PC-9 (cell line): ENCODE measurements around the gene IQGAP3. TPM values are rescaled to one million over a fixed set of nuclear protein-coding genes. Genes with fewer than 3 reads are reported as not detected.
"Not testable (repeated sequence)": the region's sequence is repeated elsewhere in the genome, so short reads cannot be mapped to it uniquely, and the experiment has no call there.

Experiments used
- BruUV-seq: library from RNA; stranded (reverse); fragments of 400-500 nt; replicated peaks from 2 replicates; lab custom pipeline; 2021; lab: Mats Ljungman, UMichigan
- CTCF ChIA-PET: fragments of 300-600 bp; sonication (Branson Sonifier 250); formaldehyde crosslinking; loops from one replicate; lab custom pipeline; 2022; ENCODE audit warnings: antibody characterized with exemption; lab: Charles Lee
- POLR2A ChIA-PET: fragments of 300-600 bp; sonication (Branson Sonifier 250); formaldehyde crosslinking; loops from one replicate; lab custom pipeline; 2022; ENCODE audit warnings: antibody characterized with exemption; ENCODE audit not compliant: unreplicated experiment; lab: Charles Lee
- DNase-seq, 2 experiments: peaks; one replicate each; pipeline versions ENCODE4 v3.0.0 to v3.0.0-alpha.2; 2015 to 2022; ENCODE audit warnings: mixed read lengths in 1 of 2
- H2AFZ ChIP-seq: fragments of 200-600 bp; sonication (generic); 2 replicates; pipeline ENCODE4 v1.8.1; 2017; ENCODE audit warnings: antibody characterized with exemption
- H3F3A ChIP-seq: fragments of 200-600 bp; sonication (generic); 2 replicates; pipeline ENCODE4 v1.8.1; 2017; ENCODE audit warnings: antibody characterized with exemption, mild to moderate bottlenecking, low read depth; ENCODE audit not compliant: insufficient read depth
- H3K27ac ChIP-seq: fragments of 200-600 bp; sonication (generic); 2 replicates; pipeline ENCODE4 v1.6.1; 2016; ENCODE audit warnings: mixed run types
- H3K27me3 ChIP-seq: fragments of 200-600 bp; sonication (generic); 2 replicates; pipeline ENCODE4 v1.6.1; 2016; ENCODE audit warnings: low read depth, mixed run types; ENCODE audit not compliant: insufficient read depth
- H3K36me3 ChIP-seq: fragments of 200-600 bp; sonication (generic); 2 replicates; pipeline ENCODE4 v1.6.1; 2016; ENCODE audit warnings: low read depth, mixed run types
- H3K4me1 ChIP-seq: fragments of 200-600 bp; sonication (generic); replicated peaks from 2 replicates; pipeline ENCODE4 v1.6.1; 2016; ENCODE audit warnings: mixed run types; ENCODE audit not compliant: insufficient read depth
- H3K4me2 ChIP-seq: fragments of 200-600 bp; sonication (generic); 2 replicates; pipeline ENCODE4 v1.6.1; 2017; ENCODE audit warnings: mixed run types
- H3K4me3 ChIP-seq: fragments of 200-600 bp; sonication (generic); 2 replicates; pipeline ENCODE4 v1.6.1; 2016; ENCODE audit warnings: mixed run types
- H3K79me2 ChIP-seq: fragments of 200-600 bp; sonication (generic); 2 replicates; pipeline ENCODE4 v1.6.1; 2017; ENCODE audit warnings: low read depth, mixed run types
- H3K9me2 ChIP-seq: fragments of 200-600 bp; sonication (generic); 2 replicates; pipeline ENCODE4 v1.8.1; 2017; ENCODE audit warnings: mild to moderate bottlenecking; ENCODE audit not compliant: insufficient read depth
- H3K9me3 ChIP-seq: fragments of 200-600 bp; sonication (generic); 2 replicates; pipeline ENCODE4 v1.8.1; 2016; ENCODE audit warnings: low read depth; ENCODE audit not compliant: insufficient read depth
- H4K20me1 ChIP-seq: fragments of 200-600 bp; sonication (generic); 2 replicates; pipeline ENCODE4 v1.8.1; 2017; ENCODE audit not compliant: insufficient read depth
- EZH2 ChIP-seq: fragments of 200-600 bp; sonication (generic); IDR thresholded peaks from 2 replicates; pipeline ENCODE4 v1.8.0; 2017; ENCODE audit warnings: antibody characterized with exemption, low read depth
- intact Hi-C: fragments of 100-400 bp; cut with micrococcal nuclease; formaldehyde crosslinking; loops from one replicate; pipeline ENCODE4 v1.10.0; 2022; ENCODE audit not compliant: unreplicated experiment
- total RNA-seq: library from RNA; stranded (reverse); gene quantifications from 2 replicates; pipeline ENCODE4 v1.2.3, GENCODE V29; 2021
- TF ChIP-seq, protein P1 (sequence below): fragments of 200-600 bp; sonication (generic); conservative IDR thresholded peaks from 2 replicates; pipeline ENCODE4 v1.6.1; 2017; ENCODE audit warnings: mixed run types, antibody characterized with exemption, mild to moderate bottlenecking, moderate library complexity

IQGAP3 gene
- total RNA-seq, 1 experiment from 2014 or later: 63.1 TPM

DNA sequence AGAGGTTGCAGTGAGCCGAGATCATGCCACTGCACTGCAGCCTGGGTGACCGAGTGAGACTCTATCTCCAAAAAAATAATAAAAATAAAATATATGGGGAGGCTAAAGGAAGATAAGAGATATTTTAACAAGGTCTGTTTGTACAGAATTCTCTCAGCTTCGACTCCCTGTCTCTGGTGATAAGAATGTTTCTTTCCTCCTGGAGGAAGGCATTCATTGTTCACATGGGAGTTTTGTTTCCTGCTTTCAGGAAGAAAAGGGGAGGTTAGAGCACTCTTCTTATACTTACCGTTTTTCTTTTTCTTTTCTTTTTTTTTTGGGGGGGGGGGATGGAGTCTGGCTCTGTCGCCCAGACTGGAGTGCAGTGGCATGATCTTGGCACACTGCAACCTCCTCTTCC lies 17.2 kb upstream of the IQGAP3 start:
- H3K27ac ChIP-seq: no peak overlapping the region
- H3K9me3 ChIP-seq: no peaks in the 10 kb centered on the region
- H3K9me2 ChIP-seq: no peaks in the 10 kb centered on the region
- no peaks in the 10 kb centered on the region for H3K36me3 ChIP-seq
- no peak overlapping the region for H2AFZ ChIP-seq
- intact Hi-C loops: no loop called here
- no peak overlapping the region for H3K4me2 ChIP-seq
- ChIA-PET POLR2A (no interaction called here), CTCF (interaction anchor here (0.6 kb wide), 1 partner anchor 34 kb away, joined by 8 read pairs; no protein-coding TSS in a partner anchor)
- no peak overlapping the region for H3K4me3 ChIP-seq
- DNase-seq: no peak
- H3F3A ChIP-seq: peaks cover 24% of the 10 kb centered on the region; the same call in 1 of the 2 replicates
- H3K27me3 ChIP-seq: no peaks in the 10 kb centered on the region
- no TSS peak for BruUV-seq
- H3K4me1 ChIP-seq: peaks cover 8% of the 10 kb centered on the region
- TF ChIP-seq, protein P1, sequence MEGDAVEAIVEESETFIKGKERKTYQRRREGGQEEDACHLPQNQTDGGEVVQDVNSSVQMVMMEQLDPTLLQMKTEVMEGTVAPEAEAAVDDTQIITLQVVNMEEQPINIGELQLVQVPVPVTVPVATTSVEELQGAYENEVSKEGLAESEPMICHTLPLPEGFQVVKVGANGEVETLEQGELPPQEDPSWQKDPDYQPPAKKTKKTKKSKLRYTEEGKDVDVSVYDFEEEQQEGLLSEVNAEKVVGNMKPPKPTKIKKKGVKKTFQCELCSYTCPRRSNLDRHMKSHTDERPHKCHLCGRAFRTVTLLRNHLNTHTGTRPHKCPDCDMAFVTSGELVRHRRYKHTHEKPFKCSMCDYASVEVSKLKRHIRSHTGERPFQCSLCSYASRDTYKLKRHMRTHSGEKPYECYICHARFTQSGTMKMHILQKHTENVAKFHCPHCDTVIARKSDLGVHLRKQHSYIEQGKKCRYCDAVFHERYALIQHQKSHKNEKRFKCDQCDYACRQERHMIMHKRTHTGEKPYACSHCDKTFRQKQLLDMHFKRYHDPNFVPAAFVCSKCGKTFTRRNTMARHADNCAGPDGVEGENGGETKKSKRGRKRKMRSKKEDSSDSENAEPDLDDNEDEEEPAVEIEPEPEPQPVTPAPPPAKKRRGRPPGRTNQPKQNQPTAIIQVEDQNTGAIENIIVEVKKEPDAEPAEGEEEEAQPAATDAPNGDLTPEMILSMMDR: no peak
- no peak for TF ChIP-seq EZH2
- H4K20me1 ChIP-seq: no peaks in the 10 kb centered on the region
- peaks cover 11% of the 10 kb centered on the region for H3K79me2 ChIP-seq

DNA sequence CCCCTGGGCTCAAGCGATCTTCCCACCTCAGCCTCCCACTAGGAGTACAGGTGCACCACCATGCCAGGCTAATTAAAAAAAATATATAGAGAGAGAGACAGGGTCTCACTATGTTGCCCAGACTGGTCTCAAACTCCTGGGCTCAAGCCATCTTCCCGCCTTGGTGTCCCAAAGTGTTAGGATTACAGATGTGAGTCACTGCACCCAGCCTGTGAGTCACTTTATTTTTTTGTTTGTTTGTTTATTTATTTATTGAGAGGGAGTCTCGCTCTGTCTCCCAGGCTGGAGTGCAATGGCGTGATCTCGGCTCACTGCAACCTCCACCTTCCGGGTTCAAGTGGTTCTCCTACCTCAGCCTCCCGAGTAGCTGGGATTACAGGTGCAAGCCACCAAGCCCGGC lies 15.6 kb upstream of the IQGAP3 start:
- Histone ChIP-seq H3F3A (peaks cover 11% of the 10 kb centered on the region; the same call in 1 of the 2 replicates), H3K79me2 (peaks cover 11% of the 10 kb centered on the region)
- H3K4me3 ChIP-seq, H3K27ac ChIP-seq, BruUV-seq, H3K27me3 ChIP-seq, intact Hi-C loops, H3K9me2 ChIP-seq, H3K4me1 ChIP-seq, DNase-seq, H2AFZ ChIP-seq, POLR2A ChIA-PET, H3K36me3 ChIP-seq, H3K9me3 ChIP-seq, H4K20me1 ChIP-seq, CTCF ChIA-PET, H3K4me2 ChIP-seq: not testable (repeated sequence)

DNA sequence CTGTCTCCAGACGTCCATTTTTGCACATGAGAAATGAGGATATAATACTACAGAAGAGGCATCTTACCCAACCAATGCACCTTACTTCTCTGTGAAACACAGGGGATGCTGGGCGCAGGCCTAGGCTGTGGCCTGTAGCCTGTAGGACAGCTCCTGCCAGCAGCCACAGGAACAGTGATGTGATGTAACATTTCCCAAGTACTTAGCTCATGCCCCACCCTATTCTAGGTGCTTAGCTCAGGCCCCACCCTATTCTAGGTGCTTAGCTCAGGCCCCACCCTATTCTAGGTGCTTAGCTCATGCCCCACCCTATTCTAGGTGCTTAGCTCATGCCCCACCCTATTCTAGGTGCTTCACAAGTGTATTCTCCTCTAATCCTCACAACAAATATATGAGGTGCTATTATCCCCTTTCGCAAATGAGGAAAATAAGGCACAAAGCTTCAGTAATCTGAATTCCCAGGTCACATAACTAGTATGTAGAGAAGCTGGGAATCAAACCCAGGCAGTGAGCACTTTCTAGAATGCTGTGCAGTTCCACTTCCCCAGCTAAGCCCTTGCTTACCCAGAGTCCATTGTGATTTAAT lies 14.6 kb upstream of the IQGAP3 start:
- ChIA-PET CTCF (no interaction called here), POLR2A (interaction anchor here (0.5 to 0.6 kb wide), 2 partner anchors 22 to 114 kb away, joined by 4 to 9 read pairs; no protein-coding TSS in a partner anchor)
- H4K20me1 ChIP-seq: no peaks in the 10 kb centered on the region
- H3K27ac ChIP-seq: no peak overlapping the region
- no peaks in the 10 kb centered on the region for H3K27me3 ChIP-seq
- DNase-seq: no peak
- H3K36me3 ChIP-seq: no peaks in the 10 kb centered on the region
- H3K4me3 ChIP-seq: no peak overlapping the region
- intact Hi-C loops: no loop called here
- peaks cover 8% of the 10 kb centered on the region for H3K4me1 ChIP-seq
- H3K9me2 ChIP-seq: no peaks in the 10 kb centered on the region
- H2AFZ ChIP-seq: no peak overlapping the region
- H3K79me2 ChIP-seq: peaks cover 1% of the 10 kb centered on the region
- H3K9me3 ChIP-seq: no peaks in the 10 kb centered on the region
- H3F3A ChIP-seq: peaks cover 7% of the 10 kb centered on the region; the same call in 1 of the 2 replicates
- no peak overlapping the region for H3K4me2 ChIP-seq
- no peak for TF ChIP-seq EZH2
- TF ChIP-seq, protein P1: no peak
- BruUV-seq: no TSS peak

- intact Hi-C loops: no loop called here
- Histone ChIP-seq H3K79me2 (no peaks in the 10 kb centered on the region), H3K4me1 (peaks cover 8% of the 10 kb centered on the region), H3K27me3 (no peaks in the 10 kb centered on the region), H3K4me2 (no peak overlapping the region), H3F3A (0 out of 2 replicates have a peak, but pooled peaks cover 7% of the 10 kb centered on the region), H3K9me2 (no peaks in the 10 kb centered on the region), H3K4me3 (no peak overlapping the region), H2AFZ (no peak overlapping the region), H3K27ac (no peak overlapping the region), H3K36me3 (no peaks in the 10 kb centered on the region), H3K9me3 (no peaks in the 10 kb centered on the region), H4K20me1 (no peaks in the 10 kb centered on the region)
- no TSS peak for BruUV-seq
- no peak for DNase-seq
- no peak for TF ChIP-seq EZH2
- TF ChIP-seq, protein P1: no peak
- ChIA-PET POLR2A (no interaction called here), CTCF (no interaction called here)
These were observed 14.0 kb upstream of the IQGAP3 start for GRCh38 chr1:156586323-156586722.
